Peyer's patch (tissue), 4 donors: Measurements from ENCODE around the gene RERE.

Source experiments
- CTCF ChIP-seq, 6 experiments: fragments of 450-650 bp in 4 of 6; fragments of 200-600 bp in 2 of 6; sonication (generic) in 1 of 6; IDR thresholded peaks; one replicate each; pipeline ENCODE4 v1.5.1; 2017 to 2019; ENCODE audit warnings: antibody characterized with exemption in 6 of 6, mild to moderate bottlenecking in 3 of 6, moderate library complexity in 1 of 6
- POLR2A ChIP-seq, 2 donors: fragments of 450-650 bp; IDR thresholded peaks; one replicate each; pipeline ENCODE4 v1.5.1; 2017; ENCODE audit warnings: antibody characterized with exemption in 2 of 2, mild to moderate bottlenecking in 2 of 2, moderate library complexity in 2 of 2

- no peak for TF ChIP-seq POLR2A (IDR thresholded peaks at IDR 0.05)
- TF ChIP-seq CTCF (IDR thresholded peaks at IDR 0.05): no peak
These were observed 138.6 kb downstream of the RERE start for GRCh38 chr1:8678673-8679394.
